Lung (tissue), 12 donors: ENCODE results near the gene CMIP. TPM values are rescaled to one million over a fixed set of nuclear protein-coding genes. Genes with fewer than 3 reads are reported as not detected.
A peak's percentile ranks its signal among the peaks of the same experiment; 100 is the strongest.

Experiments used
- ATAC-seq: fragments of 200-7000 bp; cut with Tn5 transposase; one replicate; pipeline ENCODE4 v1.9.1; 2020; ENCODE audit warnings: moderate number of reproducible peaks; ENCODE audit not compliant: insufficient read depth, low FRiP score
- DNase-seq, 3 donors: peaks; one replicate each; pipeline ENCODE4 v3.0.0-alpha.2; 2013 to 2017
- H3K27ac ChIP-seq, 2 donors: one replicate each; pipeline ENCODE4 v1.5.1; 2013; ENCODE audit warnings: mild to moderate bottlenecking in 2 of 2, moderate library complexity in 2 of 2, control low read depth in 1 of 2, inconsistent platforms in 1 of 2, low read depth in 1 of 2, low read length in 1 of 2
- H3K27me3 ChIP-seq, 3 donors: one replicate each; pipeline ENCODE4 v1.5.1; 2013; ENCODE audit warnings: low read length in 2 of 3; ENCODE audit not compliant: control insufficient read depth in 3 of 3, insufficient read depth in 3 of 3
- H3K36me3 ChIP-seq, 4 donors: one replicate each; pipeline ENCODE4 v1.5.1; 2013; ENCODE audit warnings: low read length in 4 of 4, mild to moderate bottlenecking in 1 of 4, moderate library complexity in 1 of 4; ENCODE audit not compliant: control insufficient read depth in 4 of 4, insufficient read depth in 4 of 4
- H3K4me1 ChIP-seq, 5 donors: one replicate each; pipeline ENCODE4 v1.5.1; 2013; ENCODE audit warnings: low read length in 5 of 5, mild to moderate bottlenecking in 2 of 5, moderate library complexity in 1 of 5; ENCODE audit not compliant: control insufficient read depth in 5 of 5, insufficient read depth in 5 of 5
- H3K4me3 ChIP-seq: one replicate; pipeline ENCODE4 v1.5.1; 2013; ENCODE audit warnings: mild to moderate bottlenecking, control low read depth, moderate library complexity
- H3K9ac ChIP-seq, 2 donors: one replicate each; pipeline ENCODE4 v1.5.1; 2013; ENCODE audit warnings: low read length in 2 of 2, control low read depth in 1 of 2; ENCODE audit not compliant: insufficient read depth in 1 of 2
- H3K9me3 ChIP-seq, 4 donors: one replicate each; pipeline ENCODE4 v1.5.1; 2013; ENCODE audit warnings: low read length in 3 of 4, mild to moderate bottlenecking in 1 of 4, moderate library complexity in 1 of 4; ENCODE audit not compliant: control insufficient read depth in 4 of 4, insufficient read depth in 3 of 4
- WGBS, 2 donors: extraction: QIAGEN DNeasy Blood & Tissue Kit; methylation state at CpG; one replicate each; pipeline ENCODE4 v1.1.7; 2013; 5-methylcytosine and 5-hydroxymethylcytosine counted together
- polyA plus RNA-seq, 2 donors: library from polyadenylated mRNA; stranded (reverse); fragments of 200-250 nt; gene quantifications; one replicate each; pipeline ENCODE4 v1.2.1, GENCODE V29; 2013
- total RNA-seq, 2 donors: library from RNA; depleted of rRNA in 1 of 2; stranded (reverse); fragments of >200 nt in 1 of 2; gene quantifications; one replicate each; pipeline ENCODE4 v1.2.1, GENCODE V29; 2014 to 2021
- TF ChIP-seq, protein P1 (sequence below): IDR thresholded peaks from 2 replicates; pipeline ENCODE4 v1.5.1; 2012; ENCODE audit warnings: mild to moderate bottlenecking; ENCODE audit errors: control extremely low read depth, extremely low read depth
- donor health status: control.
- donor health status: control.
- donor health status: Bipolar disorder and iron deficiency.
- donor health status: healthy.
- donor health status: DM: yes; HTN: yes; CAD: no.

Gene CMIP
- total and polyA plus RNA-seq, 4 donors = 11.8 to 80.5 (median 48.6) TPM

DNA sequence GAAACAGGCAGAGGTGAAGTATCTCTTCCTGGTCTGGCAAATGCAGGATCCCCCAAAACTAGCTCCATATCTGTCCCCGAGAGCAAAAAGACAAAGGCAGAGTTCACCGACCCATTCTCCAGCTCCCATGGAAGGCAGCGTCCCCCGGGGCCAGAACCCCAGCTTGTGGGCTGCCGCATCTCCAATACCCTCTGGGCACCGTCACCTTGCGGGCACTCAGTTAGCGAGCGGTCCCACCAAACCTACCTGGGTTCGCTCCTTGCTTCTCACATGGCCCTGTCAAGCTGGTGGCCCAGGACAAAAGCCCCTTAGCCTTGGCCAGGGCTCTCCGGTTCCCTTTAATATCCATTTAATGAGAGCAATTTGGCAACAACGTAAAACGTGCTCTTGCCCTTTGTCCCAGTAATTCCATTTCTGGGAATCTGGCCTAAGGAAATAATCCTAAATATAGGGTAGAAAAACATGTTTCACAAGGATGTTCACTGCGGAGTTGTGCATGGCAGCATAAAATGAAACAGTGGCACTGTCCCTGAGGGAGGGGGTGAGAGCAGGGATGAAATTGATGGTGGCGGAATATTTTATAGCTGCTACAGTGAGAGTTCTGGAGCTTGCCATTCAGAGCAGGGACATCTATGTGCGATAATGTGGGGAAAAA lies 157.1 kb downstream of the CMIP start:
- TF ChIP-seq, protein P1, sequence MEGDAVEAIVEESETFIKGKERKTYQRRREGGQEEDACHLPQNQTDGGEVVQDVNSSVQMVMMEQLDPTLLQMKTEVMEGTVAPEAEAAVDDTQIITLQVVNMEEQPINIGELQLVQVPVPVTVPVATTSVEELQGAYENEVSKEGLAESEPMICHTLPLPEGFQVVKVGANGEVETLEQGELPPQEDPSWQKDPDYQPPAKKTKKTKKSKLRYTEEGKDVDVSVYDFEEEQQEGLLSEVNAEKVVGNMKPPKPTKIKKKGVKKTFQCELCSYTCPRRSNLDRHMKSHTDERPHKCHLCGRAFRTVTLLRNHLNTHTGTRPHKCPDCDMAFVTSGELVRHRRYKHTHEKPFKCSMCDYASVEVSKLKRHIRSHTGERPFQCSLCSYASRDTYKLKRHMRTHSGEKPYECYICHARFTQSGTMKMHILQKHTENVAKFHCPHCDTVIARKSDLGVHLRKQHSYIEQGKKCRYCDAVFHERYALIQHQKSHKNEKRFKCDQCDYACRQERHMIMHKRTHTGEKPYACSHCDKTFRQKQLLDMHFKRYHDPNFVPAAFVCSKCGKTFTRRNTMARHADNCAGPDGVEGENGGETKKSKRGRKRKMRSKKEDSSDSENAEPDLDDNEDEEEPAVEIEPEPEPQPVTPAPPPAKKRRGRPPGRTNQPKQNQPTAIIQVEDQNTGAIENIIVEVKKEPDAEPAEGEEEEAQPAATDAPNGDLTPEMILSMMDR = no peak
- Histone ChIP-seq H3K4me1 (peaks cover 0 to 21% (median 14%) of the 10 kb centered on the region in 5 donors), H3K9ac (no peak overlapping the region), H3K36me3 (no peaks in the 10 kb centered on the region), H3K4me3 (no peak overlapping the region), H3K27me3 (no peaks in the 10 kb centered on the region), H3K9me3 (no peaks in the 10 kb centered on the region), H3K27ac (no peak overlapping the region)
- DNase-seq = peak in 2 of 3 donors; percentile 78 to 84
- 88 to 91% methylated on average over 16 of the region's 16 CpGs for WGBS, 2 donors
- no peak for ATAC-seq

DNA sequence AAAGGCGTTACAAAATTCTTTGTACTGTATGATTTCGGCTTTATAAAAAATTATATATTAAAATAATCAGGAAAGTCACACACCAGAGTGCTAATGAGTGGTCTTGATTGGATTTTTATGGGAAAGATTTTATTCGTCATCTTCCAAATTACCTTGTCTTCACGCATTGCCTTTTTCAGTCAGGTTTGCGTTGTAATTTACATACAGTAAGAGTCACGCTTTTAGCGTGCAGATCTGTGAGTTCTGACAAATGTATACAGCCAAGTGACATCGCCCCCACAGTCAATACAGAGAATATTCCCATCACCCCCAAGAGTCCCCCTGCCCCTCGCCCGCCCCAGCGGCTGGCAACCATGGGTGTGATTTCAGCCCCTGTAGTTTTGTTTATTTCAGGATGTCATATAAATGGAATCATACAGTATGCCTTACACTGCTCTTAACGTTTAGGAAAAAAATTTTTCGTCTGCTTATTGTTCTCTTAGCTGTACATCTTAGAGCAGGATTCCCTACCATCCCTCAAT lies 157.7 kb downstream of the CMIP start:
- peaks cover 0 to 2% (median 0%) of the 10 kb centered on the region in 4 donors for H3K36me3 ChIP-seq
- no peak for ATAC-seq
- no peaks in the 10 kb centered on the region for H3K27me3 ChIP-seq
- no peaks in the 10 kb centered on the region for H3K9me3 ChIP-seq
- peak in 1 of 3 donors; percentile 21 for DNase-seq
- H3K27ac ChIP-seq = no peak overlapping the region
- peaks cover 0 to 21% (median 14%) of the 10 kb centered on the region in 5 donors for H3K4me1 ChIP-seq
- TF ChIP-seq, protein P1 = no peak
- 90 to 91% methylated on average over 13 of the region's 13 CpGs for WGBS, 2 donors
- no peak overlapping the region for H3K9ac ChIP-seq
- no peak overlapping the region for H3K4me3 ChIP-seq

DNA sequence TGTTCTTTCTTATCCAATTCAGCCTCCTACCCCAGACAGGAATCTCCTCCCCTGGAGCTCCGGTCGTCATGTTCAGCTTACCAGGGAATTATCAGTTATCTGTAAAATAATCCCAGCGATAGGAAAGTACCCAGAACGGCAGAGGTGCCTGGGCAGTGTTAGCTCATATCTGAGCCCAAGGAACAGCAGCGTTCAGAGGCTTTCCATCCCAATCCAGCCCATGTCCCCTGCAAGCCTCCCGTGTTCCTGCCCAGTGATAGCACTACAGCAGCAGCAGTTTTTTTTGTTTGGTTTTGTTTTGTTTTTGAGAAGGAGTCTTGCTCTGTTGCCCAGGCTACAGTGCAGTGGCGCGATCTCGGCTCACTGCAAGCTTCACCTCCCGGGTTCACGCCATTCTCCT lies 158.2 kb downstream of the CMIP start:
- H3K4me1 ChIP-seq = peaks cover 0 to 21% (median 14%) of the 10 kb centered on the region in 5 donors
- TF ChIP-seq, protein P1 = no peak
- H3K4me3 ChIP-seq = no peak overlapping the region
- H3K9me3 ChIP-seq = no peaks in the 10 kb centered on the region
- no peak overlapping the region for H3K9ac ChIP-seq
- H3K36me3 ChIP-seq = peaks cover 0 to 5% (median under 1%) of the 10 kb centered on the region in 4 donors
- ATAC-seq (no peak), DNase-seq (no peak)
- no peak overlapping the region for H3K27ac ChIP-seq
- WGBS, 2 donors = 88 to 97% methylated on average over 11 of the region's 11 CpGs
- no peaks in the 10 kb centered on the region for H3K27me3 ChIP-seq
